ENCODE results near the gene CDCA4. TPM values are rescaled to one million over a fixed set of nuclear protein-coding genes. Genes with fewer than 3 reads are reported as not detected.

Gene CDCA4
- total RNA-seq, 1 donor from 2014 or later, result 15.2 TPM

DNA sequence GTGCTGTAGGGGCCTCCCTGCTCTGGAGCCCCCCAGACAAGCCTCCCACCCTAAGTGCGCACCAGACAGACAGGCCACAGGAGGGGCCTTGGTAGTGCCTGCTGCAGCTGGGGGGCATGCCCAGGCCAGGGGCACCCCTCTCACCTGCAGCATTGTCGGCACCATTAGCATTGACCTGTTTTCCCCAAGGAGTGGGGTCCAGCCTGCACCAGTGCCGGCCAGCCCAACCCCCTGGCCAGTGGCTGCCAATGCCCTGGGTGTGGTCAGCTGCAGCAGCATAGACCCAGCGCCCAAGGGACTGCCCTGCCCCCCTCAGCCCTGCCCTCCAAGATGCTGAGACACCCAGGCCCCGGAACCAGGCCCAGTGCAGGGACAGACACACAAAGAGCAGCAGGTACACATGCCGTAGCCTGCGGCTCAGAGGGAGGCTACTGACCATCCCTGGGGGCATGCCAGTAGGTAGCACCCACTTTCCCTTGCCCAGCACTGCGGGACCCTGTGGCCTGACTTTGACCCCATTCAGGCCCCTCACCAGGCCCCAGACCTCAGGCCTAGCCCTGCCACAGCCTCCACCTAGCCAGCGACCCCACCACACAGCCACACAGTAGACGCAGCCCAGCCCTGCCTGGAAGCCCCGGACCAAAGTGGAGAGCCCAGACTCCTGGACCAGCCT lies 43.7 kb downstream of the CDCA4 start:
- TF ChIP-seq POLR2AphosphoS5 (IDR thresholded peaks at IDR 0.05; ENCODE audit: insufficient read depth in 1 of 2, low read depth in 1 of 2), result no peak
- TF ChIP-seq, protein P1, sequence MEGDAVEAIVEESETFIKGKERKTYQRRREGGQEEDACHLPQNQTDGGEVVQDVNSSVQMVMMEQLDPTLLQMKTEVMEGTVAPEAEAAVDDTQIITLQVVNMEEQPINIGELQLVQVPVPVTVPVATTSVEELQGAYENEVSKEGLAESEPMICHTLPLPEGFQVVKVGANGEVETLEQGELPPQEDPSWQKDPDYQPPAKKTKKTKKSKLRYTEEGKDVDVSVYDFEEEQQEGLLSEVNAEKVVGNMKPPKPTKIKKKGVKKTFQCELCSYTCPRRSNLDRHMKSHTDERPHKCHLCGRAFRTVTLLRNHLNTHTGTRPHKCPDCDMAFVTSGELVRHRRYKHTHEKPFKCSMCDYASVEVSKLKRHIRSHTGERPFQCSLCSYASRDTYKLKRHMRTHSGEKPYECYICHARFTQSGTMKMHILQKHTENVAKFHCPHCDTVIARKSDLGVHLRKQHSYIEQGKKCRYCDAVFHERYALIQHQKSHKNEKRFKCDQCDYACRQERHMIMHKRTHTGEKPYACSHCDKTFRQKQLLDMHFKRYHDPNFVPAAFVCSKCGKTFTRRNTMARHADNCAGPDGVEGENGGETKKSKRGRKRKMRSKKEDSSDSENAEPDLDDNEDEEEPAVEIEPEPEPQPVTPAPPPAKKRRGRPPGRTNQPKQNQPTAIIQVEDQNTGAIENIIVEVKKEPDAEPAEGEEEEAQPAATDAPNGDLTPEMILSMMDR (IDR thresholded peaks at IDR 0.05), result no peak
- no peak for TF ChIP-seq POLR2A (IDR thresholded peaks at IDR 0.05)
- no peak for DNase-seq (ENCODE audit: extremely low spot score in 2 of 2)
- Histone ChIP-seq H3K4me1 (peaks cover 64% of the 10 kb centered on the region), H3K27me3 (no peaks in the 10 kb centered on the region), H3K4me3 (peak overlapping the region; percentile 48 to 82), H3K36me3 (no peaks in the 10 kb centered on the region), H3K27ac (peak overlapping the region; percentile 10), H3K9me3 (no peaks in the 10 kb centered on the region)
- intact Hi-C loops (cut with DNase I), result loop anchor here (5.0 kb wide), 1 partner anchor 65 kb away; no protein-coding TSS in a partner anchor

DNA sequence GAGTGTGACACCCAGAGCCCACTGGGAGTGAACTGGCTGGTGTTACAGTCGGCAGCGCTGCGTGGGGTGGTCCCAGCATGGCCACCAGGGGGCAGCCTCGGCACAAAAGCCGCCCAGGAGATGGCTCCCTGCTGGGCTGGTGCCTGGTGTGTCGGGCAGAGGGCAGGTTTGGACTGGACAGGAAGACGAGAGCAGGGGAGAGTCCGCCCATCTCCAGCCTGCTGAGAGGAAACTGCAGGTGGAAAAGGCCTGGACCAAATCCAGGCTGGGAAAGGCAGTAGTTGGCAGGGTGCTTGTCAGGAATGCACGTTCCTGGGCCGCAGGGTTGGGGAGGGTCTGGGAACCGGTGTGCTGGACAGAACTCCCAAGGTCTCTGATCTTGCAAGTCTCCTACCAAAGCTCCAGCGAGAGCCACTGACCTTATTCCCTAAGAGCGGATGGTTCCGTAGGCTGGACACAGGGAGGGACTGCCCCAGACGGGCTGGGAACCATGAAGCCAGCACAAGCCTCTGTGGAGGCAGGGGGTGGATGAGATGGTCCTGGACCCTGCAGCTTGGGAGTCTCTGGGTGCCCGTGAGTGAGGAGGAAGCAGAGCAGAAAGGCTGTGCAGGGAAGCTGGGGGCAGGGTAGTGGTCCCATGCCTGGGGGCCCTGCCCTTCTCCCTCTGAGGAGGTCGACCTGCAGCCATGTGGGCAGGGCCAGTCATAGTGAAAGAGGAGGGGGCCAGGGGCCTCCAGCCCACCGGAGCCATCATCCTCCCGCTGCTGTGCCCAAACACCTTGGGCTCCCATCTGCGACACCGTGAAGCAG lies 44.5 kb downstream of the CDCA4 start:
- H3K36me3 ChIP-seq, result no peaks in the 10 kb centered on the region
- H3K27ac ChIP-seq, result peak overlapping the region; percentile 99
- peak overlapping the region in 1 of 2 donors; percentile 48 for H3K4me3 ChIP-seq
- H3K9me3 ChIP-seq, result no peaks in the 10 kb centered on the region
- no peaks in the 10 kb centered on the region for H3K27me3 ChIP-seq
- TF ChIP-seq, protein P1 (IDR thresholded peaks at IDR 0.05), result peak; percentile 79 to 91 (median 83)
- TF ChIP-seq POLR2AphosphoS5 (IDR thresholded peaks at IDR 0.05; ENCODE audit: insufficient read depth in 1 of 2, low read depth in 1 of 2), result peak in 1 of 2 donors; percentile 21
- no peak for TF ChIP-seq POLR2A (IDR thresholded peaks at IDR 0.05)
- DNase-seq (ENCODE audit: extremely low spot score in 2 of 2), result no peak
- H3K4me1 ChIP-seq, result peaks cover 71% of the 10 kb centered on the region
- intact Hi-C loops (cut with DNase I), result loop anchor here (5.0 kb wide), 1 partner anchor 66 kb away; no protein-coding TSS in a partner anchor

DNA sequence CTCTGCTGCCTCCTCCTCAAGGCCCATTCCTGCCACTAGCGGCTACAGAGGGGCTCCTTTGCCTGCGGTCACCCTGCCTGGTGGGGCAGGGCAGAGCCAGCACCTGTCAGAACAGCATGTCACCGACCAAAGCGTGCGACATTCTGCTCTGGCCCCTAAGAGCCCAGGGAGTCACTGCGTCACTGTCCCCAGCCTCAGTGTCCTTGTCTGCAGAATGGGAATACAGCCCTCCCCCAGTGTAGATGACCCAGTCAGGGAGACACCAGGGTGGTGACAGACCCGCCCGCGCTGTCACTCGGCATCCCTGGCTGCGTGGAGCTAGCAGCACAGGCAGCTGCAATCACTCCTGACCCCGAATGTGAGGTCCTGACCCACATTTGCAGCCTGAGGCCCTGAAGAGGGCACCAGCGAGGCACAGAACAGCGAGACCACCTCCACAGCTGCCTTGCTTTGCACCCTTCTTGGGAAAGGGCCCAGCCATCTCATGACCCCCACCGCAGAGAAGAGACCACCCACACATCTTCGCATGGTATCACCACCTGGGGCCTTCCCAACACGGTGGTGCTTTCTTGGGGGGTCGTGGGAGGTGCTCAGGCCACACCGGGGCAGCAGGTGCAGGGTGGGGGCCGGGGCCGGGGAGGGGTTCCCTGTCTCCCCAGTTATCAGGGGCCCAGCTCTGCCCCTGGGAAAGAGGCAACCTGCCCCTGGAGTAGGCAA lies 45.2 kb downstream of the CDCA4 start:
- Histone ChIP-seq H3K4me1 (peaks cover 79% of the 10 kb centered on the region), H3K4me3 (no peak overlapping the region)
- intact Hi-C loops (cut with DNase I), result loop anchor here (5.0 kb wide), 1 partner anchor 67 kb away; no protein-coding TSS in a partner anchor

DNA sequence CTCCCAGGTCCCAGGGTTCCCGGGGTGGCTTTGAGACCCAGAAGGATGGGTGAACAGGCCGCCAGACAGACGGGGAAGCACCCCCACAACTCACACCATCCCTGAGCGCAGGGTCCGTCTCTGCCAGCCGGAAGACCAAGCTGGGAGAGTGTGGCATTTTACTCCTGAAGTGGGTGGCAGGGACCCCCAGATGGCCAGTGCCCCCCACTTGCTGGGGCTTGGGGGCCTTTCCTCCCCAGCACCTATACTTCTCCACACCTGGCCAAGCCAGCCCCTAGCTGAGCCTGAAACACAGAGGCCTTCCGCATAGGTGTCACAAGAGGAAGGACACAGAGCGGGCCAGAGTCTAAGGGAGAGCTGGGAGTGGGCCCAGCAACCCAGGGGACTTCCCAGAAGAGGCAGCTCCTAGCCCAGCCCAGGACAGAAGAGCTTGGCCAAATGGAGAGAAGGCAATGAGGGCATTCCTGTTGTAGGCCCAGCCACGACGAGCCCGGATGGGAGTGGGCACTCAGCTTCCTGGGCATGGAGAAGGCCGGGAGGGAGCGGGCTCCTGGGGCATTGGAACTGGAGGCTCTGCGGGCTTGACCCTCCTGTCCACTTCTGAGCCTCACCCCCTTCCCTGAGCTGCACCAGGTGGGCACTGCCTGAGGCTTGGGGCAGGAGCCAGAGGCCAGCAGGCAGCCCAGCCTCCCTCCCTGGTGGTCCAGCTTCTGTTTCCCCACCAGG lies 46.1 kb downstream of the CDCA4 start:
- Histone ChIP-seq H3K4me1 (peaks cover 81% of the 10 kb centered on the region), H3K27ac (peak overlapping the region; percentile 99), H3K9me3 (no peaks in the 10 kb centered on the region), H3K36me3 (no peaks in the 10 kb centered on the region), H3K4me3 (no peak overlapping the region), H3K27me3 (no peaks in the 10 kb centered on the region)
- no peak for DNase-seq (ENCODE audit: extremely low spot score in 2 of 2)
- TF ChIP-seq, protein P1 (IDR thresholded peaks at IDR 0.05), result no peak
- no peak for TF ChIP-seq POLR2A (IDR thresholded peaks at IDR 0.05)
- TF ChIP-seq POLR2AphosphoS5 (IDR thresholded peaks at IDR 0.05; ENCODE audit: insufficient read depth in 1 of 2, low read depth in 1 of 2), result no peak
- intact Hi-C loops (cut with DNase I), result loop anchor here (5.0 kb wide), 2 partner anchors 47 to 67 kb away; partner anchors contain the start of gene CDCA4

More for the DNA sequence above, 45.2 kb downstream of the CDCA4 start:
- Histone ChIP-seq H3K9me3 (no peaks in the 10 kb centered on the region), H3K36me3 (no peaks in the 10 kb centered on the region), H3K27me3 (no peaks in the 10 kb centered on the region), H3K27ac (peak overlapping the region; percentile 99)
- TF ChIP-seq POLR2A (IDR thresholded peaks at IDR 0.05) (no peak), POLR2AphosphoS5 (IDR thresholded peaks at IDR 0.05; ENCODE audit: insufficient read depth in 1 of 2, low read depth in 1 of 2) (no peak)
- TF ChIP-seq, protein P1 (IDR thresholded peaks at IDR 0.05), result no peak
- no peak for DNase-seq (ENCODE audit: extremely low spot score in 2 of 2)

All from vagina (tissue), 2 donors.